Cardiac muscle cell (in vitro differentiated cells and primary cell): ENCODE data around the gene ETV4. TPM values are rescaled to one million over a fixed set of nuclear protein-coding genes. Genes with fewer than 3 reads are reported as not detected.
A peak's percentile ranks its signal among the peaks of the same experiment; 100 is the strongest.

Source experiments
- DNase-seq, 2 donors: peaks; one replicate each; pipeline versions ENCODE4 v3.0.0 to v3.0.0-alpha.2; 2010 to 2017; ENCODE audit warnings: low read depth in 1 of 2, low spot score in 1 of 2
- H3K27ac ChIP-seq: fragments of 200-600 bp; sonication (generic); 2 replicates; pipeline ENCODE4 v1.5.1; 2016
- H3K27me3 ChIP-seq: fragments of 200-600 bp; sonication (generic); 2 replicates; pipeline ENCODE4 v1.6.0; 2016; ENCODE audit warnings: control low read depth
- H3K36me3 ChIP-seq: fragments of 200-600 bp; sonication (generic); 2 replicates; pipeline ENCODE4 v1.5.1; 2016; ENCODE audit warnings: control low read depth
- H3K4me1 ChIP-seq: fragments of 200-600 bp; sonication (generic); 2 replicates; pipeline ENCODE4 v1.8.1; 2017; ENCODE audit warnings: low read depth, mild to moderate bottlenecking, mixed run types
- H3K4me3 ChIP-seq: fragments of 200-600 bp; sonication (generic); 2 replicates; pipeline ENCODE4 v1.5.1; 2016; ENCODE audit warnings: mild to moderate bottlenecking
- H3K9me3 ChIP-seq: fragments of 200-600 bp; sonication (generic); 2 replicates; pipeline ENCODE4 v1.5.1; 2017; ENCODE audit warnings: low read depth, mild to moderate bottlenecking, control low read depth
- polyA plus RNA-seq: library from polyadenylated mRNA; unstranded; fragments of >200 nt; fragmentation: Nextera tagmentation; extraction: Ambion mirVana; gene quantifications from 2 replicates; pipeline ENCODE4 v1.2.1, GENCODE V29; 2016
- total RNA-seq: library from RNA; depleted of rRNA; stranded (reverse); fragments of >200 nt; gene quantifications from 2 replicates; pipeline ENCODE4 v1.2.3, GENCODE V29; 2016
- TF ChIP-seq, protein P1 (sequence below): IDR thresholded peaks from 2 replicates; pipeline ENCODE4 v1.5.1; 2012; ENCODE audit warnings: low read depth, mild to moderate bottlenecking, low read length

ETV4 gene
- total and polyA plus RNA-seq, 2 experiments from 2014 or later = 1.3 to 2.4 TPM

DNA sequence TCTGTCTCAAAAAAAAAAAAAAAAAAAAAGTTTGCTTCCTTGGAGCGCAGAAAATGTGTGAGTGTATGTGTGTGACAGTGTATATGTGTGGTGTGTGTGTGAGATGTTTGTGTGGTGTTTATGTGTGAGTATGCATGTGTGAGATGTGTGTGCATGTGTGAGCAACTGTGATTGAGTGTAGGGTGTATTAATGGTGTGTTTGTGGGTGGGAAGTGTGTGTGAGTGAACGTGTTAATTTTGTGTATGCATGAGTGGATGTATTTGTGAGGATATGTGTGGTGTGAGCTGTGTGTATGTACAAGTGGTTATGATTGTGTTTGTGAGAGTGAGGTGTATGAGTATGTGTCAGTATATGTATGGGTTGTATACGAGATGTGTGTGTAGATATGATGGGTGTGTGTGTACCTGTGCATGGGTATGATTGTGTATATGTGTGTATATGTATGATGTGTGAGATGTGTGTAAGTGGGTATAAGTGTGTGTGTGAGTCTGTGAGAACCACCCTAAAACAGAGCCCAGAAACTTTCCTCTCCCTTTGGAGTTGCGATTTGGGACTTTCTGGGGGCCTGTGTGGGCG, 22.5 kb upstream of the ETV4 start:
- peaks cover 6% of the 10 kb centered on the region for H3K4me1 ChIP-seq
- H3K4me3 ChIP-seq = no peak overlapping the region
- H3K36me3 ChIP-seq = no peaks in the 10 kb centered on the region
- no peaks in the 10 kb centered on the region for H3K9me3 ChIP-seq
- H3K27me3 ChIP-seq = no peaks in the 10 kb centered on the region
- no peak for DNase-seq
- H3K27ac ChIP-seq = no peak overlapping the region
- TF ChIP-seq, protein P1, sequence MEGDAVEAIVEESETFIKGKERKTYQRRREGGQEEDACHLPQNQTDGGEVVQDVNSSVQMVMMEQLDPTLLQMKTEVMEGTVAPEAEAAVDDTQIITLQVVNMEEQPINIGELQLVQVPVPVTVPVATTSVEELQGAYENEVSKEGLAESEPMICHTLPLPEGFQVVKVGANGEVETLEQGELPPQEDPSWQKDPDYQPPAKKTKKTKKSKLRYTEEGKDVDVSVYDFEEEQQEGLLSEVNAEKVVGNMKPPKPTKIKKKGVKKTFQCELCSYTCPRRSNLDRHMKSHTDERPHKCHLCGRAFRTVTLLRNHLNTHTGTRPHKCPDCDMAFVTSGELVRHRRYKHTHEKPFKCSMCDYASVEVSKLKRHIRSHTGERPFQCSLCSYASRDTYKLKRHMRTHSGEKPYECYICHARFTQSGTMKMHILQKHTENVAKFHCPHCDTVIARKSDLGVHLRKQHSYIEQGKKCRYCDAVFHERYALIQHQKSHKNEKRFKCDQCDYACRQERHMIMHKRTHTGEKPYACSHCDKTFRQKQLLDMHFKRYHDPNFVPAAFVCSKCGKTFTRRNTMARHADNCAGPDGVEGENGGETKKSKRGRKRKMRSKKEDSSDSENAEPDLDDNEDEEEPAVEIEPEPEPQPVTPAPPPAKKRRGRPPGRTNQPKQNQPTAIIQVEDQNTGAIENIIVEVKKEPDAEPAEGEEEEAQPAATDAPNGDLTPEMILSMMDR = no peak

DNA sequence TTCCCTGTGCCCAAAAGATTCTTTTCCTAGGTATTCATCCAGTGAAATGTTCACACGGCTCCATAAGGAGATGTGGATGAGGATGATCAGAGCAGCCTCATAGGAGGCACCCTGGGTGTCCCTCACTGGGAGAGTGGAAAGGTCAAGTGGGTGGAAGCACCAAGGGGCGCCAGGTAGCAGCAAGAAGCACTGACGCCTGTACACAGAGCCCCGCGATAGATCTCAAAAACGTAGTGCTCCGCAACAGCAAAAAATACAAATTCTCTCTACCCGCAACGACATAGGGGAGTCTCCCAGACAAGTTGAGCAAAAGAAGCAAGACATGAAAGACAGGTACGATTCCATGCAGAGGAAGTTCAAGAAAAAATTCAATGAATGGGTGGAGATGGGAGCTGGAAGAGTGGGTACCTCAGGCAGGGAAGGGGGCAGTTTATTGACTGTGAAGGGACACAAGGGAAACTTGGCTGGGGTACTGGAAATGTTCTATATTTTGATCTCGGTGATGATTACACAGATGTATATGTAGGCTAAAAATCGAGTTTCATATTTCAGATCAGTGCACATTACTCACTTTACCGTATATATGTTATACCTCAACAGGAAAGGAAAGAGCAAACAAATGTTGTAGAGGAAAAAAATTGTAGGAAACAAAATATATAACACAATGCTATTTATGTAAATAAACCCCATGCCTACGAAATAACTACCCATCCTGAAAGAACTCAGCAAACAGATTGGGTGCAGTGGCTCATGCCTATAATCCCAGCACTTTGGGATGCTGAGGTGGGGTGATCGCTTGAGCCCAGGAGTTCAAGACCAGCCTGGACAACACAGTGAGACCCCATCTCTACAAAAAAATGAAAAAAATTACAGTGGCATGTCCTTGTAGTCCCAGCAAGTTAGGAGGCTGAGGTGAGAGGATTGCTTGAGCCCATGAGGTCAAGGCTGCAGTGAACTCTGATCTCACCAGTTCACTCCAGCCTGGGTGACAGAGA, 17.8 kb upstream of the ETV4 start:
- TF ChIP-seq, protein P1 = no peak
- no peak overlapping the region for H3K27ac ChIP-seq
- no peak overlapping the region for H3K4me3 ChIP-seq
- peaks cover 13% of the 10 kb centered on the region for H3K4me1 ChIP-seq
- H3K36me3 ChIP-seq = no peaks in the 10 kb centered on the region
- no peaks in the 10 kb centered on the region for H3K27me3 ChIP-seq
- no peaks in the 10 kb centered on the region for H3K9me3 ChIP-seq
- no peak for DNase-seq

DNA sequence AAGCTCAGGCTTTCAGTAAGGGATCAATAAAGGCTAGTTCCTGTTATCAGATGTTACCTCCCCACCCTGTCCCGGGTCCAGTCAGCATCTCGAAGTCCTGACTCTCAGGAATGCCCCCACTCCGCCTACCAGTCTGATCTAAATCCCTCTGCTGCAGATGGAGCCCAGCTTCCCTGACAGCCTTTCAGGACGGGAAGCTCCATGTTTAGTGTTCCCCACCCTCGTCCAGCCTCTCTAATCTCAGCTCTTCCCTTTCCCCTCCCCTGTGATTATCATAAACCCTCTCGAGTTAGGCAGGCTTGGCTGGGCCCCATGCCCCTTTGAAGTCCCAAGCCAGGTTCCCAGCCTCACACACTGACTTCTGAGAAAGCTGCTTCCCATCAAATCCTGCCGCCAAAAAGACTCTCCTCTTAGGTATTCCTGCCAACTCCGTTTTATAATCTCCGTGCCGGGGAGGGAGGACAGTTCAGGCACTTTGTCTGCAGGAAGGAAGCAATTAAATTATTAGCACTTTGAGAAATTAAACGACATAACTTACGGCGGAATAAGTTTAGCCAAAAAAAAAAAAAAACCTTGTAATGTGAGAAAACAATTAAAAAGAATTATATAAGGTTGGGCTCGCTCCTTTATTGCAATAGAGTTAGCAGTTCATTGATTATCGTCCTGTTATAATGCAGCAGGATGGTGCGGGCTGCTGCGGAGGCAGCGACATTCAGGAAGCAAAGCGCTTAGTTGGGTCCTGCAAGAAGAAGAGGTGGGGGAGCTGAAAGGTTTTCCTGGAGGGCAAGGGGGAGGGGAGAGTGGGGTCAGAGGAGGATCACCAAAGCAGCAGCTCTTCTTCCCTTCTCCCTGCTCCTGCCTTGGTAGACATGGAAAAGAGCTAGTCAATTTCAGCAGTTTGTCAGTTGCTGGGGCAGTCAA, 16.8 kb upstream of the ETV4 start:
- peak in 1 of 2 donors; percentile 48 for DNase-seq
- H3K9me3 ChIP-seq = no peaks in the 10 kb centered on the region
- no peak overlapping the region for H3K27ac ChIP-seq
- H3K4me1 ChIP-seq = peaks cover 13% of the 10 kb centered on the region
- TF ChIP-seq, protein P1 = no peak
- H3K4me3 ChIP-seq = no peak overlapping the region
- H3K27me3 ChIP-seq = no peaks in the 10 kb centered on the region
- no peaks in the 10 kb centered on the region for H3K36me3 ChIP-seq

DNA sequence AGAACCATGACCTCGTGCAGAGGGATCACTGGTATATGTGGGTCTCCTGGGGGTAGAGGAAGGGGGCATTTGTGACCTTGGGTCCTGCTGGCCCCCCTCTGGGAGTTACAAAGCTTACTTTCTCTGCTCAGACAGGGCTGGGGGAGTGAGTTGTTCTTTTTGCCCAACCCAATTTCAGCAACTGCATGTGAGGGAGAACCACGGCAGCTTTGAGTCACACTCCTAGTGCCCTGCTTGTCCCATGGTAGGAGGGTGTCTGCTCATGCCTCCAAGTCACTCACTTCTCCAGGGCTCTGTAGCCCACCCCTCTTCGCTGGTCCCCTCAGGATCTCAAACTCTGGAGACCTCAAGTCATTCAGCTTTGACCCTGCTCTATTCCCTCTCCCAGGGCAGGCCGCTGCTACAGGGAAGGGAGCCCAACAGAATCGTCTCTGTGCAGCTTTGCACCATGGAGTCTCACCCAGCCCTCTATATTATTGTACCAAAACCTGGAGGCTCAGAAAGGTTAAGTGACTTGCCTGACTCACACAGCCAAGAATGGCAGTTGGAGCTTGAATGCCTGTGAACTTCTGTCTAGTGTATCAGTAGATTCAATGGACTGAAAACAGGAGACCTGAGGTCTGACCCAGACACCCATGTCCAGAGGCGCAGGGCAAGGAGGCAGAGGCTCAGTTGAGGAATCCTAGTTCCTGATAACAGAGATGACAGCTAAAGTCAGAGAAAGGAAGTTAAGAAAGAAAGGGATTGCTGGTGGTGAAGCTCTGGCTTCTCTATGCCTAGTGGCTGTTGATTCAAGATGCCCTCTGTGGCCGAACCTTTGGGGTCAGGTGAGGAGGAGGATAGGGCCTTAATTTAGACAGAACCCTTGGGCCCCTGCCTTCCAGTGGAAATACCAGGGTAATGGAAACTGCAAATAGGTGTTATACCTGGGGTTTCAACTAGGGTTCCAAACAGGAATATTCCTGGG, 14.6 kb upstream of the ETV4 start:
- no peaks in the 10 kb centered on the region for H3K36me3 ChIP-seq
- no peaks in the 10 kb centered on the region for H3K9me3 ChIP-seq
- TF ChIP-seq, protein P1 = no peak
- no peak for DNase-seq
- H3K27me3 ChIP-seq = no peaks in the 10 kb centered on the region
- no peak overlapping the region for H3K4me3 ChIP-seq
- H3K4me1 ChIP-seq = peaks cover 13% of the 10 kb centered on the region
- H3K27ac ChIP-seq = no peak overlapping the region
